ENCODE measurements around the gene CD70. TPM values are rescaled to one million over a fixed set of nuclear protein-coding genes. Genes with fewer than 3 reads are reported as not detected.

CD70 gene, protein sequence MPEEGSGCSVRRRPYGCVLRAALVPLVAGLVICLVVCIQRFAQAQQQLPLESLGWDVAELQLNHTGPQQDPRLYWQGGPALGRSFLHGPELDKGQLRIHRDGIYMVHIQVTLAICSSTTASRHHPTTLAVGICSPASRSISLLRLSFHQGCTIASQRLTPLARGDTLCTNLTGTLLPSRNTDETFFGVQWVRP
- total RNA-seq = 0.25 TPM in 1 of 2 replicates, not detected in the other

DNA sequence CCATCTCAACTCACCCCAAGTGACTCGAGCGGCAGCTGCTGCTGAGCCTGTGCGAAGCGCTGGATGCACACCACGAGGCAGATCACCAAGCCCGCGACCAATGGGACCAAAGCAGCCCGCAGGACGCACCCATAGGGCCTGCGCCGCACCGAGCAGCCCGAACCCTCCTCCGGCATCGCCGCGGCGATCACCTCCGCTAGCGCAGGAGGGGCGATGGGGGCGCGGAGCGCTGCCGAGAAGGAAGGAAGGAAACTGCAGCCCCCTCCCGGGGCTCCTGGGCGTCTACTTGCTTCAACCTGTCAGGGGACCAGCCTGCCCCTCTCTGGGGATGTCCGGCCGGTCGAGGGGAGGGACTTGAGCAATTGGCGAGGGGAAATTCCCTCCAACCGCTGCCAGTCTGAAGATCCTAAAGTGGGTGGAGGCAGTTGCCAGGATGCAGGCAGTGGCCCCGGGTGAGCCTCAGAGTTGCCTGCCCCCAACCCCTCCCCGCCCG, at the start of gene CD70:
Gene CD70 (minus strand): TSS at position 324 of the 493 bp plus-strand sequence. CDS start 148 bp downstream, at position 176.

Other genes with a start within 250 kb of the CD70 start
- gene CLPP, start 229.6 kb downstream of the CD70 start, total RNA-seq = 45.1 and 47.4 TPM in 2 replicates
- 15.6 and 27.5 TPM in 2 replicates for gene ALKBH7, start 218.4 kb downstream of the CD70 start, total RNA-seq
- gene PSPN, start 215.2 kb downstream of the CD70 start, total RNA-seq = 0.65 and 1.3 TPM in 2 replicates
- 38.4 and 51.5 TPM in 2 replicates for gene GTF2F1, start 198.0 kb downstream of the CD70 start, total RNA-seq
- gene KHSRP, start 166.3 kb downstream of the CD70 start, total RNA-seq = 102 and 214 TPM in 2 replicates
- gene SLC25A41, start 157.4 kb downstream of the CD70 start, total RNA-seq = 0.06 TPM in 1 of 2 replicates, not detected in the other
- 8.9 and 25.6 TPM in 2 replicates for gene SLC25A23, start 131.4 kb downstream of the CD70 start, total RNA-seq
- not detected in 2 replicates for gene CRB3, start 126.9 kb downstream of the CD70 start, total RNA-seq
- not detected in 2 replicates for gene DENND1C, start 109.4 kb downstream of the CD70 start, total RNA-seq
- gene TUBB4A, start 88.8 kb downstream of the CD70 start, total RNA-seq = not detected in 2 replicates
- 0.32 and 0.69 TPM in 2 replicates for gene TNFSF9, start 60.1 kb downstream of the CD70 start, total RNA-seq
- not detected in 2 replicates for gene TNFSF14, start 79.0 kb upstream of the CD70 start, total RNA-seq
- gene C3, start 129.5 kb upstream of the CD70 start, total RNA-seq = under 0.01 and 4.5 TPM in 2 replicates
- 39.7 and 59.5 TPM in 2 replicates for gene GPR108, start 146.4 kb upstream of the CD70 start, total RNA-seq
- 30.5 and 35.8 TPM in 2 replicates for gene TRIP10, start 148.5 kb upstream of the CD70 start, total RNA-seq
- gene SH2D3A, start 176.3 kb upstream of the CD70 start, total RNA-seq = 0.32 and 2.0 TPM in 2 replicates
- gene VAV1, start 181.6 kb upstream of the CD70 start, total RNA-seq = not detected in 2 replicates

Data from bladder microvascular endothelial cell (primary cell).